Tibial nerve (tissue), 4 donors: ENCODE measurements around the gene CAB39L. TPM values are rescaled to one million over a fixed set of nuclear protein-coding genes. Genes with fewer than 3 reads are reported as not detected.

Experiments
- DNase-seq, 2 donors: peaks; one replicate each; pipeline ENCODE4 v3.0.0-alpha.2; 2019; ENCODE audit warnings: low spot score in 2 of 2
- H3K27ac ChIP-seq, 4 donors: fragments of 200-600 bp; sonication (generic) in 3 of 4; one replicate each; pipeline ENCODE4 v1.5.1; 2017 to 2019; ENCODE audit warnings: mild to moderate bottlenecking in 1 of 4
- H3K27me3 ChIP-seq, 2 donors: fragments of 200-600 bp; sonication (generic) in 1 of 2; one replicate each; pipeline versions ENCODE4 v1.5.1 to v1.6.0; 2017 to 2019
- H3K36me3 ChIP-seq, 3 donors: fragments of 200-600 bp; sonication (generic); one replicate each; pipeline ENCODE4 v1.5.1; 2018 to 2019
- H3K4me1 ChIP-seq, 4 donors: fragments of 200-600 bp; sonication (generic) in 3 of 4; one replicate each; pipeline ENCODE4 v1.5.1; 2017 to 2019
- H3K4me3 ChIP-seq, 4 donors: fragments of 200-600 bp; sonication (generic) in 3 of 4; one replicate each; pipeline ENCODE4 v1.5.1; 2017 to 2019; ENCODE audit warnings: mild to moderate bottlenecking in 1 of 4, moderate library complexity in 1 of 4
- H3K9me3 ChIP-seq, 4 donors: fragments of 200-600 bp; sonication (generic) in 3 of 4; one replicate each; pipeline ENCODE4 v1.5.1; 2017 to 2019
- EP300 ChIP-seq, 2 donors: sonication (generic); formaldehyde crosslinking; IDR thresholded peaks; one replicate each; pipeline ENCODE4 v1.6.1; 2017; ENCODE audit warnings: antibody characterized with exemption in 2 of 2, mild to moderate bottlenecking in 1 of 2
- POLR2A ChIP-seq, 2 donors: fragments of 450-650 bp; IDR thresholded peaks; one replicate each; pipeline ENCODE4 v1.6.1; 2017; ENCODE audit warnings: antibody characterized with exemption in 2 of 2, mild to moderate bottlenecking in 2 of 2, moderate library complexity in 2 of 2
- WGBS, 2 donors: methylation state at CpG; one replicate each; pipeline ENCODE4 v1.1.5; 2018; 5-methylcytosine and 5-hydroxymethylcytosine counted together
- total RNA-seq, 4 donors: library from RNA; depleted of rRNA; stranded (reverse); fragments of >200 nt; gene quantifications; one replicate each; pipeline ENCODE4 v1.1.0, GENCODE V29; 2016
- TF ChIP-seq, protein P1 (sequence below), 5 experiments: fragments of 200-600 bp in 3 of 5; fragments of 450-650 bp in 2 of 5; sonication (generic) in 3 of 5; IDR thresholded peaks; one replicate each; pipeline ENCODE4 v1.5.1; 2016 to 2019; ENCODE audit warnings: antibody characterized with exemption in 5 of 5, mild to moderate bottlenecking in 3 of 5, moderate library complexity in 2 of 5

Gene CAB39L
- total RNA-seq, 4 donors from 2014 or later, result 89.4 to 152 (median 107) TPM

GRCh38 chr13:49409008-49409407, 34.9 kb downstream of the CAB39L start:
- H3K4me3 ChIP-seq, result no peak overlapping the region
- peaks cover 0 to 28% (median 0%) of the 10 kb centered on the region in 3 donors for H3K36me3 ChIP-seq
- peaks cover 0 to 18% (median 6%) of the 10 kb centered on the region in 4 donors for H3K9me3 ChIP-seq
- TF ChIP-seq, protein P1, sequence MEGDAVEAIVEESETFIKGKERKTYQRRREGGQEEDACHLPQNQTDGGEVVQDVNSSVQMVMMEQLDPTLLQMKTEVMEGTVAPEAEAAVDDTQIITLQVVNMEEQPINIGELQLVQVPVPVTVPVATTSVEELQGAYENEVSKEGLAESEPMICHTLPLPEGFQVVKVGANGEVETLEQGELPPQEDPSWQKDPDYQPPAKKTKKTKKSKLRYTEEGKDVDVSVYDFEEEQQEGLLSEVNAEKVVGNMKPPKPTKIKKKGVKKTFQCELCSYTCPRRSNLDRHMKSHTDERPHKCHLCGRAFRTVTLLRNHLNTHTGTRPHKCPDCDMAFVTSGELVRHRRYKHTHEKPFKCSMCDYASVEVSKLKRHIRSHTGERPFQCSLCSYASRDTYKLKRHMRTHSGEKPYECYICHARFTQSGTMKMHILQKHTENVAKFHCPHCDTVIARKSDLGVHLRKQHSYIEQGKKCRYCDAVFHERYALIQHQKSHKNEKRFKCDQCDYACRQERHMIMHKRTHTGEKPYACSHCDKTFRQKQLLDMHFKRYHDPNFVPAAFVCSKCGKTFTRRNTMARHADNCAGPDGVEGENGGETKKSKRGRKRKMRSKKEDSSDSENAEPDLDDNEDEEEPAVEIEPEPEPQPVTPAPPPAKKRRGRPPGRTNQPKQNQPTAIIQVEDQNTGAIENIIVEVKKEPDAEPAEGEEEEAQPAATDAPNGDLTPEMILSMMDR (IDR thresholded peaks at IDR 0.05), result no peak
- TF ChIP-seq POLR2A (IDR thresholded peaks at IDR 0.05) (no peak), EP300 (IDR thresholded peaks at IDR 0.05) (no peak)
- peaks cover 0 to 14% (median 0%) of the 10 kb centered on the region in 4 donors for H3K4me1 ChIP-seq
- DNase-seq, result no peak
- no peaks in the 10 kb centered on the region for H3K27me3 ChIP-seq
- H3K27ac ChIP-seq, result peak overlapping the region in 2 of 4 donors; percentile 13 to 24
- WGBS, 2 donors, result 68% methylated on average over 3 of the region's 3 CpGs

DNA sequence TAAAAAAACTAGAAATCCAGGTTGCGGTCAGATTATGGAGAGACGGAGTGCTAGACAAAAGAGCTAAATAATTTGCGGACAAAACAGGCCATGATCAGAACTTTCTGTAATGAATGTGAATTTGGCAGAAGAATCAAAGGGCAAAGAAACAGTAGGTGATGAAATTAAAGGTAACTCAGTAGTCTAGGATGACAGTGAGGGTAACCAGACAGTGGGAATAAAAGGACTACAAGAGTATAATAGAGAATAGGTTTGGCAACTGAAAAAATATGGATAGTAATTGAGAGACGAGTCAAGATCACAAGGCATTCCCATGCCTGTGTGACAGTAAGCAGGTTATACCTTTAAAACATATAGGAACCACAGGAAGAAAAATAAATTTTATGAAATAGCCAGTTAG, 35.9 kb downstream of the CAB39L start:
- no peaks in the 10 kb centered on the region for H3K27me3 ChIP-seq
- peaks cover 0 to 14% (median 0%) of the 10 kb centered on the region in 4 donors for H3K4me1 ChIP-seq
- WGBS, 2 donors, result 96 to 97% methylated on average over 4 of the region's 4 CpGs
- H3K9me3 ChIP-seq, result peaks cover 0 to 21% (median 6%) of the 10 kb centered on the region in 4 donors
- H3K36me3 ChIP-seq, result peaks cover 0 to 31% (median 0%) of the 10 kb centered on the region in 3 donors
- no peak for DNase-seq
- H3K27ac ChIP-seq, result no peak overlapping the region
- no peak overlapping the region for H3K4me3 ChIP-seq
- no peak for TF ChIP-seq POLR2A (IDR thresholded peaks at IDR 0.05)
- TF ChIP-seq, protein P1 (IDR thresholded peaks at IDR 0.05), result no peak
- TF ChIP-seq EP300 (IDR thresholded peaks at IDR 0.05), result no peak

- H3K36me3 ChIP-seq, result peaks cover 0 to 27% (median 0%) of the 10 kb centered on the region in 3 donors
- TF ChIP-seq POLR2A (IDR thresholded peaks at IDR 0.05) (no peak), EP300 (IDR thresholded peaks at IDR 0.05) (no peak)
- TF ChIP-seq, protein P1 (IDR thresholded peaks at IDR 0.05), result no peak
- 94 to 96% methylated on average over 1 of the region's 1 CpG for WGBS, 2 donors
- peaks cover 0 to 18% (median 0%) of the 10 kb centered on the region in 4 donors for H3K4me1 ChIP-seq
- no peak for DNase-seq
- peaks cover 0 to 21% (median 6%) of the 10 kb centered on the region in 4 donors for H3K9me3 ChIP-seq
- no peaks in the 10 kb centered on the region for H3K27me3 ChIP-seq
- no peak overlapping the region for H3K27ac ChIP-seq
- no peak overlapping the region for H3K4me3 ChIP-seq
Observed at GRCh38 chr13:49407068-49407467, 36.8 kb downstream of the CAB39L start.

DNA sequence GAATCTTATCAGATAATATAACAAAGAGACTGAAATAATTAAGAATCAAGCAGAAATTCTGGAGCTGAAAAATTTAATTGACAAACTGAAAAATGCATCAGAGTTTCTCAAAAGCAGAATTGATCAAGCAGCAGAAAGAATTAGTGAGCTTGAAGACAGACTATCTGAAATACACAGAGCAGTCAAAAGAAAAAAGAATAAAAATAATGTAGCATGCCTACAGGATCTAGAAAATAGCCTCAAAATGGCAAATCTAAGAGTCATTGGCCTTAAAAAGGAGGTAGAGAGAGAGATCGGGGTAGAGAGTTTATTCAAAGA, 39.2 kb downstream of the CAB39L start:
- no peak overlapping the region for H3K27ac ChIP-seq
- WGBS, 2 donors, result 96% methylated on average over 1 of the region's 1 CpG; no CpG with 5 or more reads in 1 of the 2 donors
- TF ChIP-seq POLR2A (IDR thresholded peaks at IDR 0.05) (no peak), EP300 (IDR thresholded peaks at IDR 0.05) (no peak)
- TF ChIP-seq, protein P1 (IDR thresholded peaks at IDR 0.05), result no peak

GRCh38 chr13:49403996-49404702, 39.7 kb downstream of the CAB39L start:
- H3K4me1 ChIP-seq, result peaks cover 0 to 10% (median 0%) of the 10 kb centered on the region in 4 donors
- H3K27ac ChIP-seq, result peak overlapping the region in 1 of 4 donors; percentile 94
- H3K27me3 ChIP-seq, result no peaks in the 10 kb centered on the region
- DNase-seq, result no peak
- H3K36me3 ChIP-seq, result peaks cover 0 to 27% (median 0%) of the 10 kb centered on the region in 3 donors
- TF ChIP-seq, protein P1 (IDR thresholded peaks at IDR 0.05), result no peak
- no peak for TF ChIP-seq EP300 (IDR thresholded peaks at IDR 0.05)
- TF ChIP-seq POLR2A (IDR thresholded peaks at IDR 0.05), result no peak
- H3K9me3 ChIP-seq, result peaks cover 0 to 21% (median 6%) of the 10 kb centered on the region in 4 donors
- no peak overlapping the region for H3K4me3 ChIP-seq
- WGBS, 2 donors, result 75 to 79% methylated on average over 6 to 7 of the region's 7 CpGs

More for the DNA sequence above, 39.2 kb downstream of the CAB39L start:
- Histone ChIP-seq H3K9me3 (peaks cover 0 to 21% (median 6%) of the 10 kb centered on the region in 4 donors), H3K4me3 (no peak overlapping the region), H3K27me3 (no peaks in the 10 kb centered on the region), H3K36me3 (peaks cover 0 to 27% (median 0%) of the 10 kb centered on the region in 3 donors), H3K4me1 (peaks cover 0 to 12% (median 0%) of the 10 kb centered on the region in 4 donors)
- DNase-seq, result no peak
